ENCODE measurements around the gene PLSCR1.
A peak's percentile ranks its signal among the peaks of the same experiment; 100 is the strongest.
"Not testable (repeated sequence)": the region's sequence is repeated elsewhere in the genome, so short reads cannot be mapped to it uniquely, and the experiment has no call there.

PLSCR1 gene

DNA sequence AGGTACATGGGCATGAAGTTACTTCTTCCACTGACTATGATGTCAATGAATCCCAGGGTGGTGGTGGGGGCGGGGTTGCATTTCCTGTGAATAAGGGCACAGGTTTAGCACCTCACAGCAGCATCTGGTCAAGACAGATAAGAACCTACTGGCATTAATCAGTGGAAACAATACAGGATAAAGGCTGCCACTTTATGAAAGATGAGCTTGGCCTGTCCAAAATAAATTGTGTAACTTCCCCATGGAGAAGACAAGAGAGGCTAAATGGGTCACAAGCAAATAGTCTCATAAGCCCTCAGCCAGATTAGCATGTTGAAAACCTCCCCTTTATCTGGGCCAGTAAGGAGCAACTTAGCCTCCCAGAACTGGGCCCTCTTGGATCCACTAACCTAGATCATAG, 47.7 kb downstream of the PLSCR1 start:
- TF ChIP-seq CTCF (conservative IDR thresholded peaks at IDR 0.05; ENCODE audit: control insufficient read depth, insufficient read depth, low read depth, low read length) = no peak
- H3K4me3 ChIP-seq (ENCODE audit: control insufficient read depth, low read depth, low read length) = no peak overlapping the region
- DNase-seq (ENCODE audit: low read depth) = no peak

DNA sequence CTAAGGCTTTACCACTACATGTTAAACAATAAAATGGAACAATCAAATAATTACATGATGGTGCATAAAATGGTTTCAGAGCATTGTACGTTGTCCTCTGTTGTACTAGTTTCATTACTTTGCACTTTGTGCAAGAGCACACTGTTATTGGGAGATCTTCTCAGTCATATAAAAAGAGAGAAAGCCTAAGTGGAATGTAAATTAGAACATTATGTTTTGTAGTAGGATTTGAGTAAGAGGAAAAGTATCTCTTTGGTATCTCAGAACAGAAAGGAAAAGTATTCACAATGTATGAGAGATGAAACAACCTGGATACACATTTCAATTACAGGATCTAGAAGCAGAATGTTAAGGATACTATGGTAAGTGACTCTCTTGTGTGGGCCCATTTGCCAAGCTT, 48.2 kb downstream of the PLSCR1 start:
- H3K4me3 ChIP-seq (ENCODE audit: control insufficient read depth, low read depth, low read length) = no peak overlapping the region
- TF ChIP-seq CTCF (conservative IDR thresholded peaks at IDR 0.05; ENCODE audit: control insufficient read depth, insufficient read depth, low read depth, low read length) = no peak
- peak; percentile 35 for DNase-seq (ENCODE audit: low read depth)

DNA sequence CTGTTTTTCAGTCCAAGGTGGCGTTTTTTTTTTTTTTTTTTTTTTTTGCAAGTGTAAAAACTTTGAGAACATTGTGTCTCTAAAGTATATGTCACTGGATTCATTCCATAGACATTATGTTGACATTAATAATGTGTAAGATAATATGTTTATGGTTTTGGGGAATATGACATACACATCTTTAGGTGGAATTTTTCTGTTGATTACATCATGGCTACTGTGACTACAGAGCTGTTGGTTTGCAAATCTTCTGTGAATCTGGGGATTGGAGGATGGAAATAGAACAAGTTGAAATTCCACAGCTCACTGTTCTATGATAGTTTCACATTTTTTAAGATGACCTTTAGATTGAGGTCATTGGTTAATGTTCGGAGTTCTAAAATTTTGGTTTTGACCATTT, 50.6 kb downstream of the PLSCR1 start:
- no peak for TF ChIP-seq CTCF (conservative IDR thresholded peaks at IDR 0.05; ENCODE audit: control insufficient read depth, insufficient read depth, low read depth, low read length)
- DNase-seq (ENCODE audit: low read depth) = peak; percentile 70
- H3K4me3 ChIP-seq (ENCODE audit: control insufficient read depth, low read depth, low read length) = no peak overlapping the region

DNA sequence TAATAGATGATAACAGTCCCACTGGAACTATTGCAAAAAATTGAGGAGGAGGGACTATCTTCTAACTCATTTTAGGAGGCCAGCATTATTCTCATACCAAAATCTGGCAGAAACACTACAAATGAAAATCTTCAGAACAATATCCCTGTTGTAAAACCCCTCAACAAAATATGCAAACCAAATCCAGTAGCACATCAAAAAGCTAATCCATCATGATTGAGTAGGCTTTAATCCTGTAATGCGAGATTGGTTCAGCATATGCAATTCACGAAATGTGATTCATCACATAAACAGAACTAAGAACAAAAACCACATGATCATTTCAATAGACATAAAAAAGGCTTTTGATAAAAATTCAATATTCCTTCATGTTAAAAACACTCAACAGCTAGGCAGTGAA, 51.2 kb downstream of the PLSCR1 start:
- DNase-seq (ENCODE audit: low read depth) = peak; percentile 76
- no peak for TF ChIP-seq CTCF (conservative IDR thresholded peaks at IDR 0.05; ENCODE audit: control insufficient read depth, insufficient read depth, low read depth, low read length)

GRCh38 chr3:146491303-146491702, 53.1 kb downstream of the PLSCR1 start:
- no peak overlapping the region for H3K4me3 ChIP-seq (ENCODE audit: control insufficient read depth, low read depth, low read length)
- TF ChIP-seq CTCF (conservative IDR thresholded peaks at IDR 0.05; ENCODE audit: control insufficient read depth, insufficient read depth, low read depth, low read length) = no peak
- peak; percentile 79 for DNase-seq (ENCODE audit: low read depth)

More for the DNA sequence above, 51.2 kb downstream of the PLSCR1 start:
- no peak overlapping the region for H3K4me3 ChIP-seq (ENCODE audit: control insufficient read depth, low read depth, low read length)

DNA sequence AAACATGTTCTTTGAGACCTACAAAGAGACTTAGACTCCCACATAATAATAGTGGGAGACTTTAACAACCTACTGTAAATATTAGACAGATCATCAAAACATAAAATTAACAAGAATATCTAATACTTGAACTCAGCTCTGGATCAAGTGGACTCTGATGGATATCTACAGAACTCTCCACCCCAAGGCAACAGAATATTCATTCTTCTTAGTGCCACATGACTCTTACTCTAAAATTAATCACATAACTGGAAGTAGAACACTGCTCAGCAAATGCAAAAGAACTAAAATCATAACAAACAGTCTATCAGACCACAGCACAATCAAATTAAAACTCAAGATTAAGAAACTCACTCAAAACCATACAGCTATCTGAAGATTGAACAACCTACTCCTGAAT, 59.1 kb downstream of the PLSCR1 start:
- no peak for DNase-seq (ENCODE audit: low read depth)
- no peak overlapping the region for H3K4me3 ChIP-seq (ENCODE audit: control insufficient read depth, low read depth, low read length)
- TF ChIP-seq CTCF (conservative IDR thresholded peaks at IDR 0.05; ENCODE audit: control insufficient read depth, insufficient read depth, low read depth, low read length) = no peak

DNA sequence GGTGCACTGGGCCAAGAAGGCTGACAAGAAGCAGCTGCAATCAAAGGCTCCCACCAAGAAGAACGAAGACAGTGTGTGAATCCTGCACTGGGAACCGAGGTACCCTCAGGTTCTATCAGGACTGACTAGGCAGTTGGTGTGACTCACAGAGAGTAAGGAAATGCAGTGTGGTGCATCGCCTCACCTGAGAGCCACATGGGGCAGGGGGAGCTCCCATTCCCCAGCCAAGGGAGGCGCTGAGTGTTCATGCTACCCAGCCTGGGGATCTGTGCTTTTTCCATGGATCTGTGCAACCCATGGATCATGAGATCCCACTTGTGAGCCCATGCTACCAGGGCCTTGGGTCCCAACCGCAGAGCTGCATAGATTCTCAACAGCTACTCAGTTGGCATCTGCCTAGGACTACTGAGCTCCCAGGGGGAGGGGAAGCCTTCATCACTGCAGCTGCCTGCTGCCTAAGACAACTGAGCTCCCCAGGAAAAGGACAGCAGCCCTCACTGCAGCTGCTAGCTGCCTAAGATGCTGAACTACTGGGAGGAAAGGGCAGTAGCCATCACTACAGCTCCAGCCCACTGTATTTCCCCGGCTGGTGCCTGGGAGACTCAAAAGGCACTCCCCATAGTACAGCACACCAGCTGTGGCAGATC, 68.2 kb downstream of the PLSCR1 start:
- DNase-seq (ENCODE audit: low read depth) = no peak
- H3K4me3 ChIP-seq (ENCODE audit: control insufficient read depth, low read depth, low read length) = no peak overlapping the region
- no peak for TF ChIP-seq CTCF (conservative IDR thresholded peaks at IDR 0.05; ENCODE audit: control insufficient read depth, insufficient read depth, low read depth, low read length)

DNA sequence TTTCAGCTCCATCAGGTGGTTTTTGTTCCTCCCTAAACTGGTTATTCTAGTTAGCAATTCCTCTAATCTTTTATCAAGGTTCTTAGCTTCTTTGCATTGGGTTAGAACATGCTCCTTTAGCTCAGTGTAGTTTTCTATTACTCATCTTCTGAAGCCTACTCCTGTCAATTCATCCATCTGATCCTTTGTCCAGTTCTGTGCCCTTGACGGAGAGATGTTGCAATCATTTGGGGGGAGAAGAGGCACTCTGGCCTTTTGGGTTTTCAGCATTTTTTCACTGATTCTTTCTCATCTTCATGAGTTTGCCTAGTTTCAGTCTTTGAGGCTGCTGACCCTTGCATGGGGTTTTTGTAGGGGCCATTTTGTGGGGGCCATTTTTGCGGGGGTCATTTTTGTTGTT, 69.4 kb downstream of the PLSCR1 start:
- DNase-seq (ENCODE audit: low read depth) = peak; percentile 41
- not testable (repeated sequence) for H3K4me3 ChIP-seq (ENCODE audit: control insufficient read depth, low read depth, low read length)
